K562 (cell line): ENCODE data around the gene SYT7. TPM values are rescaled to one million over a fixed set of nuclear protein-coding genes. Genes with fewer than 3 reads are reported as not detected.

Source experiments
- ATAC-seq: fragments of 200-7000 bp; cut with Tn5 transposase; 3 replicates; pipeline ENCODE4 v1.9.1; 2020; ENCODE audit warnings: moderate library complexity
- BruUV-seq: library from RNA; stranded (reverse); fragments of 400-500 nt; replicated peaks from 2 replicates; lab custom pipeline; 2021; lab: Mats Ljungman, UMichigan
- CTCF ChIA-PET: fragments of 300-600 bp; formaldehyde crosslinking; extraction: SDS; loops from one replicate; lab custom pipeline; 2021; ENCODE audit warnings: low intra/inter-chr PET ratio; lab: Yijun Ruan, JAX
- POLR2A ChIA-PET: fragments of 300-600, 350-650 bp; sonication (Branson Sonifier 250); formaldehyde crosslinking; extraction: SDS; loops from one replicate; lab custom pipeline; 2021; ENCODE audit warnings: antibody characterized with exemption, inconsistent platforms; lab: Yijun Ruan, JAX
- DNase-seq, 4 experiments: peaks; one replicate each; pipeline versions ENCODE4 v3.0.0 to v3.0.0-alpha.2; 2011 to 2018; ENCODE audit warnings: low spot score in 3 of 4, mixed read lengths in 3 of 4; ENCODE audit errors: extremely low read depth in 1 of 4
- FAIRE-seq: peaks from 2 replicates; lab custom pipeline; 2011; peaks lifted over from hg19 to GRCh38; lab: Jason Lieb, UNC
- H2AFZ ChIP-seq: 2 replicates; pipeline ENCODE4 v1.6.0; 2011; ENCODE audit warnings: low read depth, low read length, control low read depth, inconsistent platforms
- H3K27ac ChIP-seq: fragments of 200-600 bp; 3 replicates; pipeline ENCODE4 v1.8.0; 2011; ENCODE audit warnings: low read depth, mild to moderate bottlenecking, control low read depth, inconsistent platforms, low read length, moderate library complexity, mixed read lengths; ENCODE audit errors: extremely low read depth
- H3K27me3 ChIP-seq, 2 experiments: fragments of 300-600 bp in 1 of 2; 2 replicates in 1 of 2; 3 replicates in 1 of 2; pipeline versions ENCODE4 v1.6.0 to v1.8.0; 2011; ENCODE audit warnings: inconsistent platforms in 2 of 2, low read length in 2 of 2, mild to moderate bottlenecking in 1 of 2, mixed read lengths in 1 of 2, moderate library complexity in 1 of 2; ENCODE audit not compliant: control insufficient read depth in 2 of 2, insufficient read depth in 2 of 2
- H3K36me3 ChIP-seq: fragments of 300-600 bp; 3 replicates; pipeline ENCODE4 v1.8.0; 2011; ENCODE audit warnings: mild to moderate bottlenecking, low read length, inconsistent platforms; ENCODE audit not compliant: control insufficient read depth, insufficient read depth
- H3K4me1 ChIP-seq, 2 experiments: fragments of 200-600 bp in 1 of 2; replicated peaks in 1 of 2; 2 replicates in 1 of 2; 3 replicates in 1 of 2; pipeline versions ENCODE4 v1.5.1 to v1.8.0; 2011; ENCODE audit warnings: inconsistent platforms in 2 of 2, low read length in 2 of 2, mild to moderate bottlenecking in 1 of 2, mixed read lengths in 1 of 2, moderate library complexity in 1 of 2; ENCODE audit not compliant: control insufficient read depth in 2 of 2, insufficient read depth in 2 of 2
- H3K4me2 ChIP-seq: 2 replicates; pipeline ENCODE4 v1.6.1; 2011; ENCODE audit warnings: low read length, control low read depth, inconsistent platforms, mixed read lengths; ENCODE audit not compliant: insufficient read depth
- H3K4me3 ChIP-seq: fragments of 200-600 bp; sonication (generic), shearing (Covaris generic); 2 replicates; pipeline ENCODE4 v1.5.1; 2016; ENCODE audit warnings: control low read depth, inconsistent platforms
- H3K79me2 ChIP-seq: fragments of 200-600 bp; 3 replicates; pipeline ENCODE4 v1.8.0; 2011; ENCODE audit warnings: low read length, inconsistent platforms; ENCODE audit not compliant: control insufficient read depth, insufficient read depth
- H3K9ac ChIP-seq, 2 experiments: 2 replicates each; pipeline versions ENCODE4 v1.6.0 to v1.6.1; 2011; ENCODE audit warnings: low read depth in 2 of 2, low read length in 2 of 2, control low read depth in 1 of 2, inconsistent platforms in 1 of 2, mild to moderate bottlenecking in 1 of 2, mixed read lengths in 1 of 2; ENCODE audit not compliant: insufficient read depth in 1 of 2
- H3K9me1 ChIP-seq: one replicate; pipeline ENCODE4 v1.6.0; 2011; ENCODE audit warnings: inconsistent platforms, mild to moderate bottlenecking, low read length, moderate library complexity; ENCODE audit not compliant: control insufficient read depth, insufficient read depth
- H3K9me3 ChIP-seq: replicated peaks from 2 replicates; pipeline ENCODE4 v1.5.1; 2011; ENCODE audit warnings: low read depth, low read length, inconsistent platforms; ENCODE audit not compliant: control insufficient read depth, insufficient read depth
- H4K20me1 ChIP-seq: replicated peaks from 2 replicates; pipeline ENCODE4 v1.6.1; 2011; ENCODE audit warnings: low read length, inconsistent platforms, mixed read lengths; ENCODE audit not compliant: control insufficient read depth, insufficient read depth
- ZFP1 ChIP-seq: fragments of 450-650 bp; formaldehyde crosslinking; IDR thresholded peaks from 2 replicates; pipeline ENCODE4 v1.4.0; 2020; ENCODE audit warnings: mild to moderate bottlenecking, mixed read lengths
- WGBS: fragments of 100-300 bp; shearing (Covaris generic); methylation state at CpG from one replicate; pipeline ENCODE4 v1.1.6; 2016; ENCODE audit warnings: low coverage, mixed read lengths; ENCODE audit not compliant: insufficient coverage; ENCODE audit errors: missing lambda C conversion rate; 5-methylcytosine and 5-hydroxymethylcytosine counted together
- in situ Hi-C: fragments of 300-500 bp; cut with MboI; formaldehyde crosslinking; loops from 4 replicates; pipeline ENCODE4 v1.15.0; 2018; ENCODE audit warnings: inconsistent platforms, mixed read lengths
- intact Hi-C: fragments of 100-400 bp; cut with micrococcal nuclease; formaldehyde crosslinking; loops from 2 replicates; pipeline ENCODE4 v1.14.2; 2022
- polyA plus RNA-seq, 8 experiments: library from polyadenylated mRNA; depleted of rRNA in 4 of 8; stranded (reverse) in 5 of 8; unstranded in 3 of 8; fragments of >200 nt; fragmentation: Nextera tagmentation in 2 of 8; fragmentation: Illumina TruSeq in 1 of 8; extraction: Ambion mirVana in 2 of 8; extraction: Trizol in 1 of 8; gene quantifications; 2 replicates each; pipeline versions ENCODE4 v1.2.1 to v1.2.3, GENCODE V29; 2011 to 2014; ENCODE audit warnings: inconsistent platforms in 1 of 8, missing spikeins in 1 of 8
- total RNA-seq, 7 experiments: library from RNA; depleted of rRNA in 6 of 7; stranded (reverse); fragments of >200 nt in 6 of 7; fragmentation: Illumina TruSeq in 2 of 7; extraction: Trizol in 2 of 7; gene quantifications; 2 replicates each; pipeline versions ENCODE4 v1.2.1 to v1.2.3, GENCODE V29; 2011 to 2021; ENCODE audit warnings: low replicate concordance in 1 of 7
- TF ChIP-seq, protein P1 (sequence below), 3 experiments: IDR thresholded peaks in 2 of 3; conservative IDR thresholded peaks in 1 of 3; 2 replicates each; pipeline ENCODE4 v1.5.1; 2011 to 2012; ENCODE audit warnings: low read length in 3 of 3, mild to moderate bottlenecking in 3 of 3, control low read depth in 2 of 3, improper control_type of control experiment in 1 of 3, inconsistent platforms in 1 of 3, low read depth in 1 of 3, mixed read lengths in 1 of 3, moderate library complexity in 1 of 3; ENCODE audit not compliant: insufficient read depth in 2 of 3
- TF ChIP-seq, protein P2 (sequence below): sonication (generic); formaldehyde crosslinking; IDR thresholded peaks from 2 replicates; pipeline ENCODE4 v1.8.1; 2022; ENCODE audit warnings: missing genetic modification reagents

Gene SYT7
- total and polyA plus RNA-seq, 9 of the 15 experiments (the other 6 are each of a cell fraction or from before 2014, with no cell fraction given): 0.01 to 0.51 (median 0.16) TPM; not detected in 1

- FAIRE-seq (no peak), DNase-seq (no peak), ATAC-seq (peak; percentile 61)
- Histone ChIP-seq H3K36me3 (no peaks in the 10 kb centered on the region), H3K9me3 (no peaks in the 10 kb centered on the region), H3K9ac (no peak overlapping the region; a peak in 1 of 4 replicates), H3K4me2 (no peak overlapping the region), H3K27ac (no peak overlapping the region), H2AFZ (no peak overlapping the region), H3K27me3 (peaks cover 8 to 80% of the 10 kb centered on the region in 2 experiments; a peak in 3 of 5 replicates), H3K79me2 (no peaks in the 10 kb centered on the region), H4K20me1 (peaks cover 14% of the 10 kb centered on the region), H3K9me1 (peaks cover 2% of the 10 kb centered on the region), H3K4me3 (no peak overlapping the region), H3K4me1 (no peaks in the 10 kb centered on the region; a peak in 1 of 5 replicates)
- intact Hi-C loops: no loop called here
- CTCF ChIA-PET: no interaction called here
- in situ Hi-C loops: no loop called here
- TF ChIP-seq, protein P1, sequence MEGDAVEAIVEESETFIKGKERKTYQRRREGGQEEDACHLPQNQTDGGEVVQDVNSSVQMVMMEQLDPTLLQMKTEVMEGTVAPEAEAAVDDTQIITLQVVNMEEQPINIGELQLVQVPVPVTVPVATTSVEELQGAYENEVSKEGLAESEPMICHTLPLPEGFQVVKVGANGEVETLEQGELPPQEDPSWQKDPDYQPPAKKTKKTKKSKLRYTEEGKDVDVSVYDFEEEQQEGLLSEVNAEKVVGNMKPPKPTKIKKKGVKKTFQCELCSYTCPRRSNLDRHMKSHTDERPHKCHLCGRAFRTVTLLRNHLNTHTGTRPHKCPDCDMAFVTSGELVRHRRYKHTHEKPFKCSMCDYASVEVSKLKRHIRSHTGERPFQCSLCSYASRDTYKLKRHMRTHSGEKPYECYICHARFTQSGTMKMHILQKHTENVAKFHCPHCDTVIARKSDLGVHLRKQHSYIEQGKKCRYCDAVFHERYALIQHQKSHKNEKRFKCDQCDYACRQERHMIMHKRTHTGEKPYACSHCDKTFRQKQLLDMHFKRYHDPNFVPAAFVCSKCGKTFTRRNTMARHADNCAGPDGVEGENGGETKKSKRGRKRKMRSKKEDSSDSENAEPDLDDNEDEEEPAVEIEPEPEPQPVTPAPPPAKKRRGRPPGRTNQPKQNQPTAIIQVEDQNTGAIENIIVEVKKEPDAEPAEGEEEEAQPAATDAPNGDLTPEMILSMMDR (IDR thresholded peaks at IDR 0.05 in 2 of 3, conservative IDR thresholded peaks at IDR 0.05 in 1 of 3; ENCODE audit: insufficient read depth in 2 of 3, low read depth in 1 of 3, low read length in 3 of 3): peak in 2 of 3 experiments; percentile 4 to 27; a peak in 1 of 6 replicates
- TF ChIP-seq, protein P2, sequence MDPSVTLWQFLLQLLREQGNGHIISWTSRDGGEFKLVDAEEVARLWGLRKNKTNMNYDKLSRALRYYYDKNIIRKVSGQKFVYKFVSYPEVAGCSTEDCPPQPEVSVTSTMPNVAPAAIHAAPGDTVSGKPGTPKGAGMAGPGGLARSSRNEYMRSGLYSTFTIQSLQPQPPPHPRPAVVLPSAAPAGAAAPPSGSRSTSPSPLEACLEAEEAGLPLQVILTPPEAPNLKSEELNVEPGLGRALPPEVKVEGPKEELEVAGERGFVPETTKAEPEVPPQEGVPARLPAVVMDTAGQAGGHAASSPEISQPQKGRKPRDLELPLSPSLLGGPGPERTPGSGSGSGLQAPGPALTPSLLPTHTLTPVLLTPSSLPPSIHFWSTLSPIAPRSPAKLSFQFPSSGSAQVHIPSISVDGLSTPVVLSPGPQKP: no peak
- TF ChIP-seq ZFP1 (CRISPR knock-in tag): no peak
- BruUV-seq: no TSS peak
- 3% methylated on average over 8 of the region's 8 CpGs for WGBS
- POLR2A ChIA-PET: interaction anchor here (0.6 kb wide), 1 partner anchor 38 kb away, joined by 4 read pairs; no protein-coding TSS in a partner anchor
Observed at GRCh38 chr11:61609980-61610366, 29.1 kb upstream of the SYT7 start.
